CD4-positive, alpha-beta T cell treated with Interferon gamma for 1 hour (primary cell): ENCODE results near the gene TBC1D22A.

Experiments used
- DNase-seq: peaks from one replicate; pipeline ENCODE4 v3.0.0-alpha.2; 2020

The TBC1D22A gene

GRCh38 chr22:47051441-47052071 lies 289.1 kb downstream of the TBC1D22A start:
- no peak for DNase-seq

DNA sequence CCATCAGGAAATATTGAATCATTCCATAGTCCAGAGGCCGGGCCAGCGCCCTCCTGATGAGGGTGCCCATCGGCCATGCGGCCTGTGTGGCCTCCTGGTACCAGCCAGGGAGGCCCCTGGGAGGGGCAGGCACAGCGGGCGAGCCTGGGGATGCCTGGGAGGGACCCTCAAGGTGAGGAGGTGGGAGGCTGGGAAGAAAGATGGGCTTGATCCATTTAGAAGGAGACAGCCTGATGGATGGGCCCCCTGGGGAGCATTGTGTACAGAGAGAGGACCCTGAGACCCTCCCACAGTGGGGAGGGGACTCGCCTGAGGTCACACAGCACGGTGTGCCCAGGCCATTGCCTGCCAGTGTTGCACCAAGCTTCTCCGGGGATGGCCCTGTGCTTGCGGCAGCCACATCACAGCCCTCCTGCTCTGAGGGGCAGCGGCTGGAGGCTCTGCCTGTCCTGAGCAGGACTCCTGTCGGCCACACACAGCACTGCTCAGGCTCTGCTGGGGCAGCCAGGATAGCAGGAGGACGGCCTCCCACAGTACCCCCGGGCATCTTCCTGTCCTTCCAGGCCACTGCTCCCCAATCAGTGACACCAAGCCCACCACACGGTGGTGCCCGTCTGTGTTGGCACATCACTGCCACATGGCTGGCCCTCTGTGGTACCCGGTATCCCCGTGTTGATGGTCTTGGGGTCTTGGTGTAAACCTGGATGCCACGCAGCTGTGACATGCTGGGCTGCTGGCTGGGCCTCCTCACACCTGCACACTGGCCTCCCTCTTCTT lies 290.0 kb downstream of the TBC1D22A start:
- DNase-seq: no peak

DNA sequence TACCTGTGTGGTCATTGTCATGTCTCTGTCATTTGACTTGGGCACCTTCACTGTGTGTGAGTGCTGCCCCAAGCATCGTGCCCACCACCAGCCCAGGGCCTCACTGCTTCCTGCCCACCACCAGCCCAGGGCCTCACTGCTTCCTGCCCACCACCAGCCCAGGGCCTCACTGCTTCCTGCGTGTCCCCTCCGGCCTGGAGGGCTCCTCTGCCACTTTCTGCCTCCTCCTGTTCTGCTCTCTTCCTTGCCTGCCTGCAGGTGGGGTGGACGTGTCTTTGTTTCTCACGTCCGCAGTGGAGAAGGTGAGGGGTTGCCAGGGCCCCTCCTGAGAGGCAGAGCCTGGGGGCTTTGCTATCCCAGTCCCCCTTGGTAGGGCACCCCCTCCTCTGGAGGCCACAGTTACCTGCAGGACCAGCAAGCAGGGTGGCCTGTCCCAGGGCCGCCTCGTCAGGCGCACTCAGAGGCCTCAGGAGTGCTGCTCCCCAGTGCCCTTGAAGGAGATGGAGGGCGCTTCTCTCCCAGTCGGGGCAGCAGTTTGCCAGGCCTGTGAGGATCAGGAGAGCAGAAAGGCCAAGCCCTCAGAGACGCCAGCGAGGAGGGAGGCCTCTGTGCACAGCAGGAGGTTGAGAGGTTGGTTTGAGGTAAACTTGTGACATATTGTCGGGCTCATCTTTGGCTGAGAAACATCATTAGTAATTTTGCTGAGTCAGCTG lies 290.7 kb downstream of the TBC1D22A start:
- DNase-seq: no peak

DNA sequence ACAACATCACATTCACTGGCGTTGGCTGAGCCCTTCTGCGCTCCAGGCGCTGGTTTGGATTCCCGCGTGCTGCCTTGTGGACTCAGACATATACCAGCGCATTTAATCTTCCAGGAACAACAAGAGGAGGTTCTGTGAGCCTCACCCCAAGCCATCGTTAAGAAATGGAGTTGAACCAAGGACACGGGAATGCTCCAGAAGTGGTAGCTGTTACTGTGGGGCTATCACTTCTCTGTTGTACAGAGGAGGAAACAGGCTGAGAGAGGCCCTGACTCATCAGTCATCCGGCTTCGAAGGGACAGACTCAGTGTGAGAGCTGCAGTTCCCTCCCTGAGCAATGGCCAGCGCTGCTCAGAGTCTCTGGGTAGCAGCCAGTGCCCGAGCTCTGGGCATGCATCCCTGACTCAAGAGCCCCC lies 291.3 kb downstream of the TBC1D22A start:
- no peak for DNase-seq

DNA sequence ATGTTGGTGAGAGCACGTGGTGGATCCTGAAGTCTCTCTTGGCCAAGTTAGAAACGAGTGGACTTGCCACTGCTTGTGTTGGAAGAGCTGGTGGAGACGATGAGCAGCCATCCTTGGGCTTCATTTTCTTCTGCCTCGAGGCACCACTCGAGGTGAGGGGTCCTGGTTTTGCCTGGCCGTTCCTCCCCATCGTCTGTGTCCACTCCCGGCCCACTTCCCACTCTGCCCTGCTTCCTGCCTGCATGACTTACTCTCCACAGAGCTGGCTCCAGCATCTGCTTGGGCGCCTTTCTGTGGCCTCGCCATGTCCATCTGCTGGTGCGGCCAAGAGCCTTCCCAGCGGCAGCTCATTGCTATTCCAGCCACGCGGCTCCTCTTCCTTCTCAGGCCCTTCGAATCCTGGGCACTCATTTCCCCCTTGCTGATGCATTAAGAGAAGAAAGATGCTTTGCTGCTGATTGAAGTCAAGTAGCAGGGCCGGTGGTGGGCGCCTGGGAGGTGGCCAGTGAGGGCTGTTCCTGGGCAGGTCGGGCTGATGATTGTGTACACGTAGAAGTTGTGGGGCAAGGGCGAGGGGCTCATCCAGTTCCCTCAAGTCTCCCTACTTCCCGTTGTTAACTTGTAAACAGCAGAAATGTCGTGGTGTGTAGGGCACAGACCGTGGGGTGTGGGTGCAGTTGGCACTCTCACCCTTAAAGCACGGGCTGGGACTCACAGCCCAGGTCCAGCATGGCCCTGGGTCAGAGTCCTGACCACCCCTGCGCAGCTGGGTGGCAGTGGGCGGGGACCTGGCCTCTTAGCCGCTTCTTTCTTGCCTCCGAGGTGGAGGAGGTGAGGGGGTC lies 292.0 kb downstream of the TBC1D22A start:
- no peak for DNase-seq

DNA sequence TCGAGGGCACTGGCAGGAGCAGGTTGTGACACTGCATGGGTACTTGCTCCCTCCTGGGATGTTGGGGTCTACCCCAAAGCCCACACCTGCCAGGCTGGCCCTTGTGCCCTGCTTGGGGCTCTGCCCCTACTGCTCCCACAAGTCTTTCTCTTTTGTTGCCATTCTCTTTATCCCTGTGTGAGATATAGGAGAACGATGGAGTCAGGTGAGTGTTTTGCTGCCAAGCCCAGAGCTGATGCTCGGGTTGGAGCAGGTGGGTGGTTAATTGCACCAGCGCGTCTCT lies 292.6 kb downstream of the TBC1D22A start:
- no peak for DNase-seq

DNA sequence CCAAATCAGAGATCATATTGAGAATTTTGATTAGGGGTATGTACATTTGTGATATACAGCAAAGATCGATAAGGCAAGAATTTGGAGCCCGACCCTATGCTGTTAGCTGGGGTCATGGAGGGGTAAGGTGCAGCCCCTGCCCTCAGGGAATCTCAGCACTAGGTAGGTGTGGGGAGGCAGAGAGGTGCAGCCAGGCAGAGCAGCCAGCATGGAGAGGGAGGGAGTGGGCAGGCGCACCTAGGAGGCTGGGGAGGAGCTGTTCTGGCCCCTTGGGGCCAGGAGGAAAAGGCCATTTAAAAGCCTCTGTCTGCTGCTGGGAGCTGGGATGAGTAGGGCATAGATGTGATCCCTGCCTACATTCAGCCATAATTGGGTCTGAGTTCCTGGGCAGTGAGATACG lies 293.0 kb downstream of the TBC1D22A start:
- DNase-seq: no peak

- no peak for DNase-seq
These were observed 293.5 kb downstream of the TBC1D22A start for GRCh38 chr22:47055921-47056320.

- DNase-seq: no peak
These were observed 293.9 kb downstream of the TBC1D22A start for GRCh38 chr22:47056361-47056760.

DNA sequence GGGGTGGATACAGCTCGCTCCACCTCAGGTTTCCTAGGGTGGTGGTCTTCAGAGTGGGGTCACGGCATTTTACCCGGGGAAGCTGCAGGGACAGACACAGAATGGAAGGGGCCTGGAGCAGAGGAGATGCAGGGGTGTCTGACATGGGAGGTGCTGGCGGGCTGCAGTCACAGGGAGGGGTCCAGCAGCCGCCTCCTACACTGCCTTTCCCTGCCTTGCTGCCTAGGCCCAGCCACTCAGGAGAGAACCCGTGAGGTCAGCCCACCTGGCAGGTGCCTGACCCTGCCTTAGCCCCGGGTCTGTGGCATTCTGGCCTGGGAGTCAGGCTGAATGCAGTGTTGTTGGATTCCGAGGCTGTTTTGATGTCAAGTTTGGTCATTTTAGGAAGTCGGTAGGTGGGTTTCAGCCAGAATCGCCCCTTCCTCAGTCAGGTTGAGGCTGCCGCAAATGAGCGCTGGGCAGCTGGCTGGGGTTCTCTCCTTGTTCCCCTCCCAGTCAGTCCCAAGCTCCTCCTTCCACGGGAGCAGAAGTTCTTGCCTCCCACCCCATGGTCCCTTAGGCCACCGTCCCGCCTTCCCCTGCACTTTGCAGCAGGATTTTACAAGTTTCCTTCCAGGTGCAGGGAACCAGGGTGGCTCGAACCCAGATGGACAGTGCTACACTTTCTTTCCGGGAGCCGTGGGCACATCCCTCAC lies 294.5 kb downstream of the TBC1D22A start:
- no peak for DNase-seq

DNA sequence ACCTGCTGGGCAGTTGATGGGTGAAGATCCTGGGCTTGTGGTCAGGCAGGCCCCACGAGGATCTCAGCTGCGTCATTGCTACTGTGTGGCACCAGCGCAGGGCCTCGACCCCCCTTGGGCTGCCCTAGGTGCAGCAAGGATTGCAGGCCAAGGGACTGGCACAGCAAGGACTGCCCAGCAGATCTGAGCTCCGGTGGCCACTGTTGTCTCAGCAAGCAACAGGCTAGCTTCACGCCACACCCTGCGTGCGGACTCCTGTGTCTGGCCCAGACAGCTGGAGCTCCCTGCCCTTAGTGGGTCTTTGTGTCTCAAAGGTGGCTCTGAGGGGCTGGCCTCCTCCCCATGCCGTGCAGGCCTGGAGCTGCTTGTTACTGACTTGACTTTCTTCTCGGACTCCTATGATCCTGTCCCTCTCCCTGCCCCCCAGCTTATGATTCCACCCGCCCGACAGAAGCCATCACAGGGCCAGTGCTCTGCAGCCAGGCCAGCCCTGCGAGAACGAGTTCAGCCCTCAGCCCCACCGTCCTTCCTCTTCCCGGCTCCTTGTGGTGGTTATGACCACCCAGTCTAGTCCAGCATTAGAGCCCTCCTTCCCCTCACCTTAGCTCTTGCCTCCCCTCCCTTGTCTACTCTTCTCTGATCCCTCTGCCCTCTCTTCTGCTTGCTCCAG lies 295.6 kb downstream of the TBC1D22A start:
- no peak for DNase-seq

GRCh38 chr22:47059076-47059475 lies 296.6 kb downstream of the TBC1D22A start:
- no peak for DNase-seq

DNA sequence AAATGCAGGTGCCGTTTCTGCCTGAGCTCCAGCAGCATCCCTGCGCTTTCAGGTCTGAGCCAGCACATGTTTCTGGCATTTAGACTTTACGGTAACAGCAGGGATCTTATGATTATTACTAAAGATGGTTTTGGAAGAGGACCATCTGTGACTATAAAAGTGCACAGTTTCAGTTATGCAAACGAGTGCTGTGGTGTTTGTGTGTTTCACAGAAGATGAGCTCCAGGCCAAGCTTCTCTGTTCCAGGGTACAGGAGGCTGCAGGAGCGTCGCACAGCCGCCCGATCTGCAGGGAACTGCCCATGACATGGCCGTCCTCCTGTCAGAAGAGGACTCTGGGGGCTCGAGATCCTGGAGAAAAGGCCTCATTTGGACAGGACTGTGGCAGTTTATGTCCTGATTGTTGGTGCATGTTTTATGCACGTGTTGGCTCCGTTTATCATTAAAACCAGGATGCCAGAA lies 297.3 kb downstream of the TBC1D22A start:
- DNase-seq: no peak

DNA sequence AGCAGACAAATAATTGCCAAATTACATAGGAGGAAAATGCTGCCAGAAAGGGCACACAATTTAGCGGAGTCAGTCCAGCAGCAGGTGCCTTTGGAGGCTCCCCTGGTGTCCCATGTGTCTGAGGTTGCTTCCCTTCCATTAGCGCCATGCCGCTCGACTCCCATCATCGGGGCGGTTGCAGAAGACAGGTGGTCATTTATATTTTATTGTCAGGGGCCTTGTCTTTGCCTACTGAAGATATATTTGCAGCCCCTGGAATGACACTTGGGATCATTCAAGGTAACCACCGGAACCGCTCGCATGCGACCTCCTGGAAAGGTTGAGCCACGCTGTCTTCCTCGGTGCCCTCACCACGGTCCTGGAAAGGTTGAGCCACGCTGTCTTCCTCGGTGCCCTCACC lies 298.3 kb downstream of the TBC1D22A start:
- DNase-seq: no peak

DNA sequence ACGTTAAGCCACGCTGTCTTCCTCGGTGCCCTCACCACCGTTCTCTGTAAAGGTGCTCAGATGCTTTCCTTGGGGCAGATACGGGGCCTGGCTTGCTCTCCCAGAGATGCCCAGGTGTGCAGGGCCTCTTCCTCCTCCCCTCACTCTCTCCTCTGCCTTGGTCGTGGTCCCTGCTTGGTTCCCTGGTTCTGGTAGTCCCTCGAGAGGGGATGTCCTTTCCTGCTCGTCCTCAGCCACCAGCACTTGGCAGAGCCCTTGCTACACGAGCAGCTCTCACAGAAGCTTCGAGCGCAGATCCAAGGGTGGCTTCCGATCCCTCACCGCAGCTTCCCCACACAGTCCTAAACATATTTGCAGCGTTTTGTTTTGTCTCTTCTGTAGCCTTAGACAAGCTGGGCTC lies 298.8 kb downstream of the TBC1D22A start:
- no peak for DNase-seq

GRCh38 chr22:47062126-47062525 lies 299.7 kb downstream of the TBC1D22A start:
- no peak for DNase-seq

- no peak for DNase-seq
These were observed 300.6 kb downstream of the TBC1D22A start for GRCh38 chr22:47063071-47063509.

GRCh38 chr22:47063606-47064005 lies 301.2 kb downstream of the TBC1D22A start:
- DNase-seq: no peak

DNA sequence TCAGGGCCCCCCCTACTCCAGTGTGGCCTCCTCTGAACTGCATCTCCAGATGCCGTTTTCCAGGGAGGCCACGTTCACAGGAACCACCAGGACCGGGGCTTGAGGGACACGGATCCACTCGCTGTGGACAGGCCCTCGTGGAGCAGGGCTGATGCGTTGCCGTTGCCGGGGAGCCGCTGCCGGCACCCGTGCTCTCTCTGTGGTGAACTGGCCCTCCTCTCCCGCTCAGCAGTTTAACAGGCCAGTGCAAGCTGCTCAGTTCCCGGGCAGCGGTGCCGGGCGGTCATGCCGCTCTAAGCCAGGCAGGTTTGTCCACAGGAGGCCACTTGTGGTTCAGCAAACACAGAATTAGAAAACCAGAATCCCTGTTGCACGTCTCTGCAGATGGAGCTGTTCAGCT lies 301.6 kb downstream of the TBC1D22A start:
- DNase-seq: no peak

- no peak for DNase-seq
These were observed 302.0 kb downstream of the TBC1D22A start for GRCh38 chr22:47064416-47064815.

GRCh38 chr22:47065756-47066615 lies 303.5 kb downstream of the TBC1D22A start:
- DNase-seq: no peak
